ENCODE measurements around the gene ERMP1.

- TF ChIP-seq, protein P1, sequence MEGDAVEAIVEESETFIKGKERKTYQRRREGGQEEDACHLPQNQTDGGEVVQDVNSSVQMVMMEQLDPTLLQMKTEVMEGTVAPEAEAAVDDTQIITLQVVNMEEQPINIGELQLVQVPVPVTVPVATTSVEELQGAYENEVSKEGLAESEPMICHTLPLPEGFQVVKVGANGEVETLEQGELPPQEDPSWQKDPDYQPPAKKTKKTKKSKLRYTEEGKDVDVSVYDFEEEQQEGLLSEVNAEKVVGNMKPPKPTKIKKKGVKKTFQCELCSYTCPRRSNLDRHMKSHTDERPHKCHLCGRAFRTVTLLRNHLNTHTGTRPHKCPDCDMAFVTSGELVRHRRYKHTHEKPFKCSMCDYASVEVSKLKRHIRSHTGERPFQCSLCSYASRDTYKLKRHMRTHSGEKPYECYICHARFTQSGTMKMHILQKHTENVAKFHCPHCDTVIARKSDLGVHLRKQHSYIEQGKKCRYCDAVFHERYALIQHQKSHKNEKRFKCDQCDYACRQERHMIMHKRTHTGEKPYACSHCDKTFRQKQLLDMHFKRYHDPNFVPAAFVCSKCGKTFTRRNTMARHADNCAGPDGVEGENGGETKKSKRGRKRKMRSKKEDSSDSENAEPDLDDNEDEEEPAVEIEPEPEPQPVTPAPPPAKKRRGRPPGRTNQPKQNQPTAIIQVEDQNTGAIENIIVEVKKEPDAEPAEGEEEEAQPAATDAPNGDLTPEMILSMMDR (conservative IDR thresholded peaks at IDR 0.05), result no peak
- no peak for TF ChIP-seq ZFX (IDR thresholded peaks at IDR 0.05)
These were observed 2.9 kb upstream of the ERMP1 start for GRCh38 chr9:5835808-5836207.
